Fibroblast of lung (primary cell): ENCODE data around the gene COL18A1. TPM values are rescaled to one million over a fixed set of nuclear protein-coding genes. Genes with fewer than 3 reads are reported as not detected.

Experiments
- DNase-seq, 2 donors: peaks; one replicate each; pipeline versions ENCODE4 v3.0.0 to v3.0.0-alpha.2; 2010; ENCODE audit warnings: low read depth in 2 of 2
- H2AFZ ChIP-seq: 2 replicates; pipeline ENCODE4 v1.5.1; 2012; ENCODE audit warnings: low read length, control low read depth, inconsistent platforms
- H3K27ac ChIP-seq: 2 replicates; pipeline ENCODE4 v1.5.1; 2011; ENCODE audit warnings: low read length, control low read depth; ENCODE audit not compliant: insufficient read depth
- H3K27me3 ChIP-seq: 2 replicates; pipeline ENCODE4 v1.5.1; 2011; ENCODE audit warnings: mild to moderate bottlenecking, low read length; ENCODE audit not compliant: control insufficient read depth, insufficient read depth
- H3K36me3 ChIP-seq: 2 replicates; pipeline ENCODE4 v1.5.1; 2011; ENCODE audit warnings: low read length; ENCODE audit not compliant: control insufficient read depth, insufficient read depth
- H3K4me1 ChIP-seq: 2 replicates; pipeline ENCODE4 v1.5.1; 2011; ENCODE audit warnings: low read length; ENCODE audit not compliant: control insufficient read depth, insufficient read depth; ENCODE audit errors: extremely low read depth
- H3K4me2 ChIP-seq: 2 replicates; pipeline ENCODE4 v1.5.1; 2011; ENCODE audit warnings: low read length, control low read depth; ENCODE audit not compliant: insufficient read depth; ENCODE audit errors: extremely low read depth
- H3K4me3 ChIP-seq, 4 experiments: fragments of 200-600 bp in 1 of 4; sonication (generic) in 1 of 4; replicated peaks in 1 of 4; 2 replicates each; pipeline ENCODE4 v1.5.1; 2011 to 2016; ENCODE audit warnings: low read length in 4 of 4, low read depth in 3 of 4, mild to moderate bottlenecking in 3 of 4, control low read depth in 2 of 4, inconsistent platforms in 1 of 4, mixed read lengths in 1 of 4; ENCODE audit not compliant: insufficient read depth in 1 of 4; ENCODE audit errors: control extremely low read depth in 1 of 4
- H3K79me2 ChIP-seq: 2 replicates; pipeline ENCODE4 v1.5.1; 2012; ENCODE audit warnings: mild to moderate bottlenecking, low read length, inconsistent platforms; ENCODE audit not compliant: control insufficient read depth, insufficient read depth
- H3K9ac ChIP-seq: 2 replicates; pipeline ENCODE4 v1.5.1; 2011; ENCODE audit warnings: mild to moderate bottlenecking, low read length, control low read depth; ENCODE audit not compliant: insufficient read depth
- H3K9me3 ChIP-seq: 2 replicates; pipeline ENCODE4 v1.5.1; 2012; ENCODE audit warnings: low read depth, low read length; ENCODE audit not compliant: control insufficient read depth, insufficient read depth
- H4K20me1 ChIP-seq: 2 replicates; pipeline ENCODE4 v1.5.1; 2011; ENCODE audit warnings: low read length; ENCODE audit not compliant: control insufficient read depth, insufficient read depth; ENCODE audit errors: extremely low read depth
- EZH2 ChIP-seq: IDR thresholded peaks from 2 replicates; pipeline ENCODE4 v1.5.1; 2012; ENCODE audit warnings: low read length, control low read depth, mild to moderate bottlenecking; ENCODE audit errors: missing control alignments
- polyA plus RNA-seq, 2 donors: library from polyadenylated mRNA; depleted of rRNA in 1 of 2; stranded (reverse) in 1 of 2; unstranded in 1 of 2; fragments of >200 nt; gene quantifications; 2 replicates each; pipeline ENCODE4 v1.2.1, GENCODE V29; 2011 to 2012; ENCODE audit warnings: missing spikeins in 1 of 2
- total RNA-seq: library from RNA; depleted of rRNA; stranded (reverse); fragments of >200 nt; gene quantifications from 2 replicates; pipeline ENCODE4 v1.2.1, GENCODE V29; 2014
- TF ChIP-seq, protein P1 (sequence below), 2 donors: IDR thresholded peaks in 1 of 2; conservative IDR thresholded peaks in 1 of 2; 1 replicate in 1 of 2; 2 replicates in 1 of 2; pipeline ENCODE4 v1.5.1; 2011 to 2012; ENCODE audit warnings: low read length in 2 of 2, control low read depth in 1 of 2, inconsistent platforms in 1 of 2, low read depth in 1 of 2, mild to moderate bottlenecking in 1 of 2

COL18A1 gene
- total and polyA plus RNA-seq, 2 donors (not counting 1 experiment from before 2014, with no cell fraction given), result 24.3 to 38.8 TPM

GRCh38 chr21:45371081-45371480 is 33.9 kb upstream of the COL18A1 start:
- Histone ChIP-seq H3K4me1 (peaks cover 15% of the 10 kb centered on the region), H3K4me3 (no peak overlapping the region), H4K20me1 (no peaks in the 10 kb centered on the region), H3K36me3 (no peaks in the 10 kb centered on the region), H3K9ac (no peak overlapping the region), H3K27me3 (no peaks in the 10 kb centered on the region), H3K9me3 (no peaks in the 10 kb centered on the region), H3K79me2 (no peaks in the 10 kb centered on the region), H3K27ac (no peak overlapping the region), H2AFZ (no peak overlapping the region), H3K4me2 (no peak overlapping the region)
- no peak for DNase-seq
- TF ChIP-seq, protein P1, sequence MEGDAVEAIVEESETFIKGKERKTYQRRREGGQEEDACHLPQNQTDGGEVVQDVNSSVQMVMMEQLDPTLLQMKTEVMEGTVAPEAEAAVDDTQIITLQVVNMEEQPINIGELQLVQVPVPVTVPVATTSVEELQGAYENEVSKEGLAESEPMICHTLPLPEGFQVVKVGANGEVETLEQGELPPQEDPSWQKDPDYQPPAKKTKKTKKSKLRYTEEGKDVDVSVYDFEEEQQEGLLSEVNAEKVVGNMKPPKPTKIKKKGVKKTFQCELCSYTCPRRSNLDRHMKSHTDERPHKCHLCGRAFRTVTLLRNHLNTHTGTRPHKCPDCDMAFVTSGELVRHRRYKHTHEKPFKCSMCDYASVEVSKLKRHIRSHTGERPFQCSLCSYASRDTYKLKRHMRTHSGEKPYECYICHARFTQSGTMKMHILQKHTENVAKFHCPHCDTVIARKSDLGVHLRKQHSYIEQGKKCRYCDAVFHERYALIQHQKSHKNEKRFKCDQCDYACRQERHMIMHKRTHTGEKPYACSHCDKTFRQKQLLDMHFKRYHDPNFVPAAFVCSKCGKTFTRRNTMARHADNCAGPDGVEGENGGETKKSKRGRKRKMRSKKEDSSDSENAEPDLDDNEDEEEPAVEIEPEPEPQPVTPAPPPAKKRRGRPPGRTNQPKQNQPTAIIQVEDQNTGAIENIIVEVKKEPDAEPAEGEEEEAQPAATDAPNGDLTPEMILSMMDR (conservative IDR thresholded peaks at IDR 0.05 in 1 of 2, IDR thresholded peaks at IDR 0.05 in 1 of 2; ENCODE audit: low read depth in 1 of 2, low read length in 2 of 2), result no peak
- no peak for TF ChIP-seq EZH2

DNA sequence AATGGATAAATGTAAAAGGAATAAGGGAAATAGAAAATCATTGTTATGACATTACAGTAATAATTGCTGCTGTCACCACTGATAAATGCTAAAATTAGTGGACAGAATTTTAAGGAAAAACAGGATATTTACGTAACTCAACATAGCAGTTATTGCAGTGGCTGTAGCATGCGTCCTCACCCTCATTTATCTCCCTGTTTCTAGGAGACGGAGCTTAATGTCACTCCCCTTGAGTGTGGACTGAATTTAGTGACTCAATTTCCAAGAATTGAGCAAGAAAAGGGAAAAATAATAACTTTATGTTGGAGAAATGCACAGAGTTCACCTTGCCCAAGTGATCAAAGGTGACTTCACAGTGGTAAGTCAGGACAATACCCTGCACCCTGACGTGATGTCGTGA is 33.3 kb upstream of the COL18A1 start:
- Histone ChIP-seq H3K27ac (no peak overlapping the region), H3K4me2 (no peak overlapping the region), H3K4me1 (peaks cover 11% of the 10 kb centered on the region), H2AFZ (no peak overlapping the region), H3K9ac (no peak overlapping the region), H3K27me3 (no peaks in the 10 kb centered on the region), H3K36me3 (no peaks in the 10 kb centered on the region), H3K4me3 (no peak overlapping the region), H3K9me3 (no peaks in the 10 kb centered on the region), H4K20me1 (no peaks in the 10 kb centered on the region), H3K79me2 (no peaks in the 10 kb centered on the region)
- TF ChIP-seq EZH2, result no peak
- TF ChIP-seq, protein P1 (conservative IDR thresholded peaks at IDR 0.05 in 1 of 2, IDR thresholded peaks at IDR 0.05 in 1 of 2; ENCODE audit: low read depth in 1 of 2, low read length in 2 of 2), result no peak
- DNase-seq, result peak in 1 of 2 donors; percentile 56

GRCh38 chr21:45372732-45373355 is 32.1 kb upstream of the COL18A1 start:
- H3K27me3 ChIP-seq, result no peaks in the 10 kb centered on the region
- H3K79me2 ChIP-seq, result no peaks in the 10 kb centered on the region
- no peaks in the 10 kb centered on the region for H3K4me1 ChIP-seq
- H3K4me2 ChIP-seq, result no peak overlapping the region
- H3K36me3 ChIP-seq, result no peaks in the 10 kb centered on the region
- H3K27ac ChIP-seq, result no peak overlapping the region
- no peak overlapping the region for H3K4me3 ChIP-seq
- TF ChIP-seq EZH2, result no peak
- TF ChIP-seq, protein P1 (conservative IDR thresholded peaks at IDR 0.05 in 1 of 2, IDR thresholded peaks at IDR 0.05 in 1 of 2; ENCODE audit: low read depth in 1 of 2, low read length in 2 of 2), result no peak
- H2AFZ ChIP-seq, result no peak overlapping the region
- no peaks in the 10 kb centered on the region for H3K9me3 ChIP-seq
- H3K9ac ChIP-seq, result no peak overlapping the region
- H4K20me1 ChIP-seq, result no peaks in the 10 kb centered on the region
- DNase-seq, result peak in 1 of 2 donors; percentile 75
